IPS DF 4.7 (cell line): ENCODE measurements around the gene WWOX.
"Not testable (repeated sequence)": the region's sequence is repeated elsewhere in the genome, so short reads cannot be mapped to it uniquely, and the experiment has no call there.

Source experiments
- DNase-seq: peaks from one replicate; pipeline ENCODE4 v3.0.0-alpha.2; 2013; ENCODE audit warnings: low spot score; ENCODE audit errors: extremely low read depth

WWOX gene

DNA sequence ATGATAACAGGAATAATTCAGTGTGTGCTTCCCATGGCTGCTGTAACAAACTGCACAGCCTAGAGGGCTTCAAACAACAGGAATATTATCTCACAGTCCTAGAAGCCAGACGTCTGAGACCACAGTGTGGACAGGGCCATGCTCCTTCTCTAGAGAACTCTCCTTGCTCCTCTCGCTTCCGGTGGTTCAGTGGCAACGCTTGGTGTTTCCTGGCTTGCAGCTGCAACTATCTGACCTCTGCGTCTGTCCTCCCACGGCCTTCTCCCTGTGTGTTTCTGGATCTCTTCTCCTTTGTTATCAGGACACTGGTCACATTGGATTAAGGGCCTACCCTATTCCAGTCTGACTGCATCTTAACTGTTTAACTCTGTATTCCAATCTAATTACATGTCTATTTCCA, 1086.7 kb downstream of the WWOX start:
- DNase-seq = no peak

DNA sequence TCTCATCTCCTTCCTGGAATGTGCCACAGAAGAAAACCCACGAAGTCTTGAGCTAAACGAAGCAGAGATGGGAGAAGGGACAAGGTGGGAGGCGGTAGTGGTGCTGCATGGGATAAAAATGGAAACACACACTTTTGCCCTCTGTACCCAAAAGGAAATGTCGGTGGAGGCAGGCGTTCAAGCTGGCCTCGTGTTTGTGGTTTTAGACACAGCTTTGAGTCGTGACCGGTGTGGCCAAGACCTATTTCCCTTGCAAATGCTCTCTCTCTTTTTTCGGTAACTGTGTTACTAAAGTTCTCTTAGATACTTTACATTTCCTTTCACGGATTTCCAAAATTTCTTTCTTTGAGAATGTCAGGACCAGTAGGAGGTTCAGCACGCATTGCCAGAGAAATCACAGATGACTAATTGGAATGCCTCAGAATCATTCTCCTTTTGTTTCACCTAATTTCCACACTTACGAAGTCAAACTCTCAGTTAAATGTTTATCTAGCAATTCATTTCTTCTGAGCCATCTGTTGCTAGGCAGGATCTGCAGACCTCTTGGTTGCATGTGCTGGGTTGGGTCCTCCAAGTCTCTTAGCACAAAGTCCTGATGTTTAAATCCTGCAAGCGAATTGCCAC, 1088.8 kb downstream of the WWOX start:
- DNase-seq = no peak

DNA sequence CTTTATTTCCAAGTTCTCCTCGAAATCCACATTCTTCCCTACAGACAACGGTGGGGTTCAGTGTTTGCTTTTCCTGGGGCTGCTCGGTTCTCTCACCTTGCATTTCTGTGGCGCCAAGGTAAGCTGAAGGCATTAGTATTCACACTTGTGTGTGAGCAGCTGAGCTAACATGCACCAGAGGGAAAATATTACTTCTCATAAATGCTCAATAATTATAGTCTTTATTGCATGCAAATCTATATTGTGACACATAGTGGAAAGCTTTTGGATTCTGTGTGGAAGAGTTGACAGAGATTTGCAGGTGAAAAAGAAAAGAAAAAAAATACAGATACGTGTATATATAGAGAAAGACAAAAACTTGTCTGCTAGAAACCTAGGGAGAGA, 1089.3 kb downstream of the WWOX start:
- DNase-seq = no peak

DNA sequence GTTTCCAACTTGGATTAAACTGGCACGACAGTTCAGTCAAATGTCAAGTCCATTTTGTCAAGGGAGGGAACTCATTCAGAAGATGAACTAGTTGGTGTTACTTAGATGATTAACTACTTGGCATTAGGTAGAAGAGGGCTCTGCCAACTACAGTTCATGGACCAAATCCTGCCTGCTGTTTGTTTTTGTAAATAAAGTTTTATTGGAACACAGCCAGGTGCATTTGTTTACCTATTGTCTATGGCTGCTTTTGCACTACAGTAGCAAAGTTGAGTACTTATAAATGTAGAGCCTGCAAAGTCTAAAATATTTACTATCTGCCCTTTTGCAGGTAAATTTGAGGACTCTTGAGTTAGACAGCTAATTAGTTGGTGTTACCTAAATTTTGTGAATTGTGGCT, 1091.1 kb downstream of the WWOX start:
- no peak for DNase-seq

DNA sequence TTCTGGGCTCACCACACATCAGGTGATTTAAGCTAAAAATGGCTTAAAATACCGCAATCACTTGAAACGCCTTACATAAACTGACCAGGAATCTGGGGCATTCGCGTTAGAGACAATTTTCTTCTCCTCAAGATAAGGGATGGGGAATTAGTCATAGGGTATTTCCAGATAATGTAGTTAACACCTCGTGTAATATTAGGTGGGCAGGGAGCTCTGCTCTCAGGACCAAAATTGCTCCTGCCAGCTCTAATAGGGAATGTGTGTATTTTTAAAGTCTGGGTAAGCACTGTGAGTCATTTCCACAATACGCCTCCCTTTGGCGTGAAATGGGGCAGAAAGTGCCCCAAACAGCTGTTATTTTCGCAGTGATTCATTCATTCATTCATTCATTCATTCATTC, 1092.5 kb downstream of the WWOX start:
- no peak for DNase-seq

DNA sequence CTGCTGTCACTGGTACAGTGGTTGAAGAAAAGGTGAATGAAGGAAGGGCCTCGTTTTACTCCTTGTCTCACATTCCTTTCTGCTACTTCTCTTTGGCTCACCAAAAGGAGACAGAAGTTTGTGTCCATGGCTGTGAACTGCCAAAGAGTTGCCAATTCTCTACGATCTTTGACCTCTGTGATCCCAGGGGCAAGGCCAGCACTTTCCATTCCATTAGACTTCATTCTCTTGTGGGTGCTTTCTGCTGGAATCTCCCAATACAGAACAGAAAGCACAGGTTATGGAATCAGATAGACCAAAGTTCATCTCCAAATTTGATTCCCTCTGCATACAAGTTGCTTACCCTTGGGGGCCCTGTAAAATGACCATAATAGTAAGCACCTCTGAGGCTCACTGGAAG, 1093.5 kb downstream of the WWOX start:
- no peak for DNase-seq

DNA sequence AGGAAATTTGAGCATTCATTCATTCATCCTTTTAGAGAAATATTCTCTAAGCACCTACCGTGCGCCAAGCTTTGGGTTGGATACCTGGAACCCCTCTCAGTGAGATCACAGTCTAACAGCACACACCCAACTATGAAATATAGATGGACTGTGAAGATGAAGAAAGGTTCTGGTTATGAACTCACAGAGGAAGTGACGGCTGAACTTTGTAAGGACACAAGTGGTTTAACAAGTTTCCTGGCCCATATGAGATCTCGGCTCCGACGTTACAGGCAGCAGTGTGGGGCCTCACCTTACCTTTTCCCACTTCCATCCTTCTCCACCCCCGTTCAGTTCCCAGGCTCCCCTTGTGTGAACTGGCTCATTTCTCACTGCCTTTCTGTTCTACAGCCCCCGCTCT, 1094.8 kb downstream of the WWOX start:
- DNase-seq = no peak

DNA sequence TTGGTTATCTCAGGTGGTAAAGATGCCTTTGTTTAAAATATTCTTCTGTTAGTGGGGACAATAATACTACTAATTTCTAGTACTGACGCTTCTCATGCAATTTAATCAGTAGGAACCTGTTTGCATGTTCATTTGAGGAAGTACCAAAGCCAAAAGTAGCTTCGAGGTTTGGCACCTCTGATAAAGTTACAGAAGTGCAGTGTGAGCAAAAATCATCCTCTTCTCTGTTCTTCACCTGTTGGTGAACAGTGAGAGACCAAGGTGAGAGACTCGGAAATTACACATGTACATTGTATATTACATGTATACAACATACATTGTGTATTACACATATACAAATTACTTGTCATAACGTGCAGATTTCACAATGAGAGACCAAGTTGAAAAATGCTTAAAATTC, 1096.5 kb downstream of the WWOX start:
- no peak for DNase-seq

DNA sequence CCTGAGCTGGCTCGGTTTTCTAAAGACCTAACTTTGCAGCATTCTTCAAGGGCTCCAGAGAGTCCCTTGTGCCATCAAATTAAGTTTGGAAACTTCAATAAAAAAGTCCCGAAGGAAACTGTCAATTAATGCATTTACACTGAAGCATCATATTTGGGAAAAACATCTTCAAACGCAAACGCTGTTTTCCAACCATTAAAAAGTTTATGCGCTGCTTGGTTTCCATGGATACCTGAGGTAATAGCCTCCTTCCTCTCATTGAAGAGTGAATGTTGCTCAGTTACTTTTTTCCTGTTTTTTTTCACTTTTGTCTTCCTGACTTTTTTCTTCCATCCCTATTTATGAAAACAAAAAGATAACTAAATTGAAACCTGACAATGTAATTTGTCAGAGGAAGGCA, 1102.0 kb downstream of the WWOX start:
- no peak for DNase-seq

DNA sequence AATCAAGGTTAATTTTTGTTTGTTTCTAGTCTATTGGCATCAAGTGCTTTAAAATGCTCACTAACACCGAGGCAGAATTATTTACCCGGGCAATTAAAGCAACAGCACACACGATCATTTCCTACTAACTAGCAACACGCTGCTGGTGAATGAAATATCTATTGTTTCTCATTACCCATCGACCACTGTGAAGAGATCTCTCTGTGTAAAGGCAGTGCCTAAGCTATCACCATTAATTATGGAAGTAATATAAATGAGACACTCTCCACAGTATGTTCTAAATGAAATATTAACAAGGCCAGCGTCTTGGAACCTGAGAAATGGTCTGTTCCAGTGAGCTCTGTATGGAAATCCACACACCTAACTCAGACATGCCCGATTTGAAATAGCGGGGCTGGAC, 1103.5 kb downstream of the WWOX start:
- no peak for DNase-seq

DNA sequence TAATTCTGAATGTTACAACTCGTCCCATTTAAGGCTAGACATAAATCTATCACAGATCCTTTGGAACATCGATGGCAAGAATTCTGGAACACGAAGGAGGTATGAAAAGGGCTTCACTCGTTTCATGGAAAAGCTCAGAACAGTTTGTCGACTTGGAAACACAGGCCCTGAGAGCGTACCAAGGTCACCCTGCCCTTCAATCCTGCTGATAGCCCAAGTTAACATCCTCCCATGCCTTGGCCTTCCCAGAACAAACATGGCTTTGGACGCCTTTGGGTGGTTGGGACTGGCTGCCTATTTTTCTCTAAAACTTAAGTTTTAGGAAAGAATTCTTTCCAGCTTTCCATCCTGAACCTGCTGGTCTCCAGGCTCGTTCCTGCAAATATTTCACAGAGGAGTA, 1105.0 kb downstream of the WWOX start:
- DNase-seq = no peak

DNA sequence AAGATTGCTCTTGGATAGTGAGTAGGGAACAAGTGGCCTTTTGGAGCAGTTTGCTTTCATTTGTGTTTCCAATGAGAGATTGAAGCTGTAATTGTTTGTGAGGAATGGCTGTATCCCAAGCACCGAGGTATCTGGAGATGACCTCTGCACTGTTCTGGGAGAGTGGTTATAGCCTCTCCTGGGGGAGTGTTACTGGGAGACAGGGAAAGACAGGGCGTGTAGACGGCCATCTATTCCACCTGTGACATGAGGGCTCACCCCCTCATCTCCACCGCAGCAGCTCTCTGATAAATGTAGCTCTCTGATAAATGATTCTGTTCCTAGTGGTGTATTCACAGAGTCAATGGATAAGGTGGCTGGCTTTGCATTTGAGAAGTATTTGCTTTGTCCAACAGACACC, 1107.4 kb downstream of the WWOX start:
- no peak for DNase-seq

DNA sequence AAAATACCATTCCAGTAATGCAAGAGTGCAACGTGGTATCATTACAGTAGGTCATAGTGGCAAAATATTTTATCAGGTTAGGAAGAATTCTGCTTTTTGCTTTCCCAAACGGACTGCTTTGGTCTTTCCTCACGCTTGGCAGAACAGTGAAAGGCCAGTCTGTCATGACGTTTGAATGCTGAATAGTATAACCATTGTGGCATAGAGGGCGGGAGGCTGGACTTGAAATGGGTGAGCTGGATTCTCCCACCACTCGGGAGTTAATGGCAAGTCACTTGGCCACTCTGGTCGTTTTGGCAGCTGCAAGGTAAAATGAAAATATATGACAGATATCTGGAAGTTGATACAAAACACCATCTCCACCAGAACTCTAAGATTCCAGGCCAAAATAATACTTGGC, 1109.9 kb downstream of the WWOX start:
- no peak for DNase-seq

DNA sequence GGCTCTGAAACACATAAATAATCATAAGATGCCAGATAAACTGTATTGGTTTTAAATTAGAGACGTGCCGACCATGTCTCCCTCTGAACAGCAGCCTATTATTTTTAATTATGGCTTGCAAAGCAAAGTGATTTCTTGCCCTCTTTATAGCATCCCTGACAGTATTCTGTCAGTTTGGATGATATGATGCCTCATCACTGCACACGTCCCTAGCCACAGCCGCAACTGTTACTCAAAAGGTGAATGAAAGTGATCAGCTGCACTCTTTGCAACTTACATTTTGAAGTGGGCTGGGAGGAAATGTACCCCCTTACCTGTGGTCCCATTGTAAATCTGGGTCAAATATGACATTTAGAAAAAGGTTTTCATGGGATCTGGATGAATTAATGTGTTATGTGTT, 1111.2 kb downstream of the WWOX start:
- DNase-seq = no peak

DNA sequence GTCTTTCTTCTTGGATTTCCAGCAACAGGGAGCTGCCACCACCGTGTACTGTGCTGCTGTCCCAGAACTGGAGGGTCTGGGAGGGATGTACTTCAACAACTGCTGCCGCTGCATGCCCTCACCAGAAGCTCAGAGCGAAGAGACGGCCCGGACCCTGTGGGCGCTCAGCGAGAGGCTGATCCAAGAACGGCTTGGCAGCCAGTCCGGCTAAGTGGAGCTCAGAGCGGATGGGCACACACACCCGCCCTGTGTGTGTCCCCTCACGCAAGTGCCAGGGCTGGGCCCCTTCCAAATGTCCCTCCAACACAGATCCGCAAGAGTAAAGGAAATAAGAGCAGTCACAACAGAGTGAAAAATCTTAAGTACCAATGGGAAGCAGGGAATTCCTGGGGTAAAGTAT, 1112.1 kb downstream of the WWOX start:
- DNase-seq = no peak

DNA sequence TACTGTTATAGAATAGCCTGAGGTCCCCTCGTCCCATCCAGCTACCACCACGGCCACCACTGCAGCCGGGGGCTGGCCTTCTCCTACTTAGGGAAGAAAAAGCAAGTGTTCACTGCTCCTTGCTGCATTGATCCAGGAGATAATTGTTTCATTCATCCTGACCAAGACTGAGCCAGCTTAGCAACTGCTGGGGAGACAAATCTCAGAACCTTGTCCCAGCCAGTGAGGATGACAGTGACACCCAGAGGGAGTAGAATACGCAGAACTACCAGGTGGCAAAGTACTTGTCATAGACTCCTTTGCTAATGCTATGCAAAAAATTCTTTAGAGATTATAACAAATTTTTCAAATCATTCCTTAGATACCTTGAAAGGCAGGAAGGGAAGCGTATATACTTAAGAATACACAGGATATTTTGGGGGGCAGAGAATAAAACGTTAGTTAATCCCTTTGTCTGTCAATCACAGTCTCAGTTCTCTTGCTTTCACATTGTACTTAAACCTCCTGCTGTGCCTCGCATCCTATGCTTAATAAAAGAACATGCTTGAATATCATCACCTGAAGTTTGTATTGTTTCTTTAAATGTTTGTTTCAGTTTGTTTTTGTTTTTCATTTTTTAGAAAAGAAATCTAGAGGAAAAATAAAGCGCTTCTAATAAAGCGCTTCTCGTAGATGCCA, 1112.8 kb downstream of the WWOX start:
- no peak for DNase-seq

DNA sequence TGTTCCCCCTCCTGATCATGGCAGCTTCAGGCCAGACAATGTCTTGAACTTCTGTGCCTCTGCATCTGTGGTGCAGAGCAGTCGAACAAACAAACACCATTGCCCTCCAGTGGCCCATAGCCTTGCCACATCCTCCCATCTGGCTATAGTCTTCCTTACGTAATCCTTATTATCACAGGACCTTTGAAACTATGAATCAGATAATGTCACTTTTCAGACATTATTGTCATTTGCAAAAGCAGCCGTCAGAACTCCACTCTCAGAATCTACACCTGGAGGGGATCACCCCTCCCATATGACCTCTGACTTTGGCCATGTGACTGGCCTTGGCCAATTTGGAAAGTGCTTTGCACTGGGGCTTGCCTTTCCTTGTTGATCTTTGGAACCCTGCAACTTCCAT, 1113.8 kb downstream of the WWOX start:
- no peak for DNase-seq

DNA sequence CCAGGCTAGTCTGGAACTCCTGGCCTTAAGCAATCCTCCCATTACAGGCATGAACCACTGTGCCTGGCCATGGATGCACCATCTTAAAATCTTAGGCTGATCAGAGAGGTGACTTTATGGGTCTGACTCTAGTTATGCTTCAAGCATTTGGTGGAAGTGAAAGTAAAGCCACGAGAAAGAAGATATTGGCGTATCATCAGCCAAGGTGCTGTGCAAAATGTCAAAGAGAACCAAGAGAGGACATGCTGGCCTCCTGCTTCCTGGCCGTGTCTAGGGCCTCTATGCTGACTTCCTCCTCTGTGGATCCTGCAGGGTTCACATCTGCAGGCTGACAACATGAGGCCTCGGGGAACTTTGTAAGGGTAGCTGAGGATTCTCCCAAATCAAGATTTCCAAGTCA, 1115.8 kb downstream of the WWOX start:
- no peak for DNase-seq

DNA sequence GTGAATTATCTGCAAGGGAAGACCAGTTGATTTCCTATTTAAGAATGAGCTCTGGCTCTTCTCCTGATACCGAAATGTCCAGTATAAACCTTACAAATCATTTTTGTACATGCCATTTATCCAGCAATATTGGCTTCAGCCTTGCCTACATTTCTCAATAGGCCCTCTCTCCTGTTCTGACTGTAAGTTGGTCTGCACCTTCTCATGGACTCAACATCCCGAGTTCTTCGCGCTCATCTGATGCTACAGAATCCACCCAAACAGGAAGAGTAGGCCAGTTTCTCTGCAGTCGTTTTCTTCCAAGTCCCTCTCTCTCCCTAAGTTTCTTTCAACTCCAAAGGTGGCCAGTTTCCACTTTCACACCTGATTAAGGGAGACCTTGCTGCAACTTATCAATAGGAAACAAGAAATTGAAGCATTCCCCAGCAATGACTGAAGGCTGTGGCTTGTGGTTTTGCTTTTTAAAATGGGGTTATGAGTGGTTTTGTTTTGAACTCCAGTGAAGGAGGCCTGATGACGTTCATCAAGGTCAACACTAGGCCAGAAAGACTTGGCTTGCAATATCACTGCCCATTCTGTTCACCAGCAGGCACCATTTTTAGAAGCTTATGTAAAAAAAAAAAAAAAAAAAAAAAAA, 1118.0 kb downstream of the WWOX start:
- no peak for DNase-seq

DNA sequence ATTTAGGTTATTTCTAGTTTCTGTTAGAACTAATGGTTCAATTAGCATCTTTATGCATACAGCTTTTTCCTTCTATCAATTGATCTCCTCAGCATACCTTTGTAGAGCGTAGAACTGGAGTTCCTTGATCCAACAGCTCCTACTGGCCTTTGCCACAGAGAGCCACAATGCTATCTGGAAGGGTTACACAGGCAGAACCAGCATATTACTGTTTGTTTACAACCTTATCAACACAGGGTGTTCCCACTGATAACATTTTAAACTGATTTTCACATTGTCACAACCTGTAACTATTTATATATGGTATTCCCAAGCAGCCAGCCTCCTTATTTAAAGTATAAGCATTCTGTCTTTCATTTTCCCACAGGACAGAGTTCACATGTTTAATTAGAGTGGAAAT, 1118.9 kb downstream of the WWOX start:
- DNase-seq = no peak

DNA sequence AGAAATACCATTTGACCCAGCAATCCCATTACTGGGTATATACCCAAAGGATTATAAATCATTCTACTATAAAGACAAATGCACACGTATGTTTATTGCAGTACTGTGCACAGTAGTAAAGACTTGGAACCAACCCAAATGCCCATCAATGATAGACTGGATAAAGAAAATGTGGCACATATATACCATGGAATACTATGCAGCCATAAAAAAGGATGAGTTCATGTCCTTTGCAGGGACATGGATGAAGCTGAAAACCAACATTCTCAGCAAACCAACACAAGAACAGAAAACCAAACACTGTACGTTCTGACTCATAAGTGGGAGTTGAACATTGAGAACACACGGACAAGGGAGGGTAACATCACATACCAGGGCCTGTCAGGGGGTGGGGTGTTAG, 1126.5 kb downstream of the WWOX start:
- DNase-seq = not testable (repeated sequence)

DNA sequence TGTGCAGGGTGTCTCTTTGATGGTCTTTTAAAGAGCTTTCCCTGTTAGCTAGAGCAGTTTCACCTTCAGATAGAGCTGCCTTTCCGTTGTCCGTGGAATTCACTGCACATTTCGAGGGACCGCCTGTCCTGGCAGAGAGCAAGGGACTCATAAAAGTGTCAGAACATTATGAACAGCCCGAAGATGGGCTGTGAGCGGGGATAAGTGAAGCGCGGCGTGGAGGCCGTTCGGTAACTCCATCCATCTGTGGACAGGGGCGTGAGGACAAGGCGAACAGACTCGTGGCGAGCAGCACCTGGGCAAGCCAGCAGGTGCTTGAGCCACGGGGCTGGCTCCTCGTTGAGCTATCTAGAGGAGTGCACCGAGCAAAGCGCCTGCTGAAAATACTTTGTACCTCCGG, 1129.9 kb downstream of the WWOX start:
- no peak for DNase-seq

DNA sequence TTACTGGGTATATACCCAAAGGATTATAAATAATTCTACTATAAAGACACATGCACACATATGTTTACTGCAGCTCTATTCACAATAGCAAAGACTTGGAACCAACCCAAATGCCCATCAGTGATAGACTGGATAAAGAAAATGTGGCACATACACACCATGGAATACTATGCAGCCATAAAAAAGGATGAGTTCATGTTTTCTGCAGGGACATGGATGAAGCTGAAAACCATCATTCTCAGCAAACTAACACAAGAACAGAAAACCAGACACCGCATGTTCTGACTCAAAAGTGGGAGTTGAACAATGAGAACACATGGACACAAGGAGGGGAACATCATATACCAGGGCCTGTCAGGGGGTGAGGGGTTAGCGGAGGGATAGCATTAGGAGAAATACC, 1146.2 kb downstream of the WWOX start:
- DNase-seq = not testable (repeated sequence)
